ENCODE data around the gene SDK2.

- TF ChIP-seq TAF1 (IDR thresholded peaks at IDR 0.05; ENCODE audit: borderline replicate concordance, insufficient read depth, low read length) = no peak
- no peak for TF ChIP-seq REST (IDR thresholded peaks at IDR 0.05; ENCODE audit: insufficient read depth in 1 of 2, low read depth in 2 of 2, low read length in 2 of 2)
These were observed 152.6 kb downstream of the SDK2 start for GRCh38 chr17:73491648-73492047.
